Right renal pelvis (tissue), 4 donors: ENCODE results near the gene PARS2. TPM values are rescaled to one million over a fixed set of nuclear protein-coding genes. Genes with fewer than 3 reads are reported as not detected.

ENCODE experiments used
- DNase-seq, 4 donors: peaks; one replicate each; pipeline ENCODE4 v3.0.0-alpha.2; 2013; ENCODE audit warnings: low read depth in 4 of 4, low spot score in 3 of 4, missing footprints in 1 of 4
- polyA plus RNA-seq, 4 donors: library from polyadenylated mRNA; unstranded; fragments of 120-200 nt; gene quantifications; one replicate each; pipeline ENCODE4 v1.2.1, GENCODE V29; 2013; ENCODE audit not compliant: insufficient read length in 4 of 4

The PARS2 gene
- polyA plus RNA-seq = 10 to 100 TPM; 11.1 to 11.4 (median 11.2) TPM

DNA sequence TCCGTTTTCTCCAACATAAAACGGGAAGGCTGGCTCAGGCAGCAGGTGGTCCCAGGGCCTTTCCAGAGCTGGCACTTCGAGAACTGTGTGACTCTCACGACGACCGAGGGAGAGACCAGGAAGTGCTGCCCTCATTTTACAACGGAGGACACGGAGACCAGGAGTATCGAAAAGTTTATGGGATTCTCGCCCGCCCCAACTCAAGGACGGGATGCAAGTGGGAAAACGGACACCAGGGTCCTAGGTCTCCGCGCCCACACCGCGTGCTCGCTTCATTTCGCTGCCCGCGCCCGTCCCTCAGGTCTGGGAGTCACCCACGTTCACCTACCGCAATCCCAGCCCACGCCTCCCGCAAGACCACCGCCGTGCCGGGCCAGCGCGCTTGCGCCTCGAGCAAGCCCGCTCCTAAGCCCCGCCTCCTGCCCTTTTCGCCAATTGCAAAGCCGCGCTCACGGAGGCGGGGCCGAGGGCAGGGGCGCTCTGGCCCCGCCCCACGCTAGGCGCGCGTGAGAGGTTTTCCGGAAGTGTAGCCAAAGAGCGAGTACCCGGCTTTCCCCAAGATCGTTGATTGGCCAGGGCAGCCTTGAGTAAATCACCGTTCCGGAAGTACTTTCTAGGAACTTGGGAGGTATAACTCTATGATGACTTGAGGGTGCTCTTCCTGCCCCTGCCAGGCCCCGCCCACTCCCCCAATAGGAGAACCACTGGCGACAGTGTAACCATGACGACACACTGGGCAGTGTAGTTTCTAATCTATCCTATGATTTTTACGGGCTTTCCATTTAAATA, at the start of gene PARS2:
Gene PARS2, minus strand, starts transcription at position 391 of the 789 bp plus-strand sequence. CDS start 5,362 bp downstream, outside the sequence.
- DNase-seq = peak; percentile 99 to 100 (median 99)

GRCh38 chr1:54814126-54814498, 49.8 kb upstream of the PARS2 start:
- DNase-seq = no peak

DNA sequence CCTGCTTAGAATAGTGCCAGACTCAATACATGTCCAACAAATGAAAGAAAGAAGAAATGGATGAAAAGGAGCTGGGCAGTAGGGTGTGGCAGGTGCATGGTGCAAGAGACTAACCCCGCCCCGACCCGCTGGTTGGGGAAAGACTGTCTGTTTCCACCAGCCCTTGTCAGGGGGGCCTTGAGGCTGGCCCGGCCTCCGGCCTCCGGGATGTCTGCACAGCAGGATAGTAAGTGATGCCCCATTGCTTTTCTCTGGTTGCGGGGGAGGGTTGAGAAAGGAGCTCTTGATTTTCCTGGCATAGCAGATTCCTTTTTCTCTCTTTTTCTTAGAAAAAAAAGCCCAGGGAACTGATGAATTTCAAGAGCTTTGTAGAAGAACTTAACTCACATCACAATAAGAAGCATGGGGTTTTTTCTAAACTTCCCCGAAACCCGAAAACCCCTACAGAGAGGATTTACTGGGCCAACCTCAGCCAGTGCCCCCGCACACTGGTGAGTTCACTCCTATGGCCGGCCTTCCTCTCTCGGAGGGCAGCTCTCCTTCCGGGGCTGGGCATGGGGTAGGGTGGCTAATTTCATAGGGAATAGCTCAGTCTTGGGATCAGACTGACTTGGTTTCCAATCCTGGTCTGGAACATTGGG, 49.3 kb upstream of the PARS2 start:
- DNase-seq = no peak

- no peak for DNase-seq
These were observed 48.6 kb upstream of the PARS2 start for GRCh38 chr1:54812801-54813484.

GRCh38 chr1:54811739-54812655, 47.7 kb upstream of the PARS2 start:
- no peak for DNase-seq

DNA sequence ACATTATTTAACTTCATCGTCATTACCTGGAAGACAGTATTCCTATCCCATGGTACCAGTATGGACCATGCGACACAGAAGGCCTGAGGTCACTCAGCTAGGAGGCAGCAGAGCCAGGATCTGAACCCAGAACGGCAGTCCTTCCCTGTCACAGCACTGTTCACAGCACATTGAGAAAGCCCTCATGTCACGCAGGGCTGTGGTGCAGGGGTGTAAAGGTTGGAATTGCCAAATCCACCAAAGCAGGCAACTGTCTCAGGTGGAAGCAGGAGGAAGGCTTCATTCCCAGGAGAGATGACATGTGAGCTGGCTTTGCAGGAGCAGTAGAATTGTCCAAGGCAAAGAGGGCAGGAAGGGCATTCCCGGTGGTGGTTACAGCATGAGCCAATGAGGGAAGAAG, 46.7 kb upstream of the PARS2 start:
- no peak for DNase-seq

- DNase-seq = peak in 1 of 4 donors; percentile 57
These were observed 46.0 kb upstream of the PARS2 start for GRCh38 chr1:54810153-54810942.

DNA sequence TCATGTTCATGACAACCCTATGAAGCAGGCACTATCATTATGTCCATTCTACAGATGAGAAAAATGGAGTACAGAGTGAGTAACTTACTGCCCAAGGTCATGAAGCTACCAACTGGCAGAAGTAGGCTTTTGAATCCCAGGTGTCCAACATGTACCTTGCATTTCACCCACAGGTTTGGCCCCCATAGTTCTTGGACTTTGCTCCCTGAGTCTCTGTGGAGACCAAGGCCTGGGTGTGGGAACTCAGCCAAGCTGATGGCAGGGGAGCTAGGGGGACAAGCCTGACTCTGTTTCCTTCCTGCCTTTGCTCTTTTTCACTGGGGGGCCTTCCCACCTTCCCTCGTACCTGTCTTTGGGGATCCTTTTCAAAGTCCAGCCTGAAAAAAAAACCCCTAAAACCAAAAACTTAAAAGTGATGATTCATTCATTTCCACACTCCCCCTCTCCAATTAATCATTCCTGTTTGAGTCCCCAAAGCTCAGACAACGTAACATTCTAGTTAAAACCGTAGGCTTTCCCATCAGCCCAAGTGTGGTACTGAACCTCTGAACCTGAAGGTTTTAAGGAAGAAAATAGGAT, 45.3 kb upstream of the PARS2 start:
- no peak for DNase-seq

- no peak for DNase-seq
These were observed 44.3 kb upstream of the PARS2 start for GRCh38 chr1:54808443-54809207.

DNA sequence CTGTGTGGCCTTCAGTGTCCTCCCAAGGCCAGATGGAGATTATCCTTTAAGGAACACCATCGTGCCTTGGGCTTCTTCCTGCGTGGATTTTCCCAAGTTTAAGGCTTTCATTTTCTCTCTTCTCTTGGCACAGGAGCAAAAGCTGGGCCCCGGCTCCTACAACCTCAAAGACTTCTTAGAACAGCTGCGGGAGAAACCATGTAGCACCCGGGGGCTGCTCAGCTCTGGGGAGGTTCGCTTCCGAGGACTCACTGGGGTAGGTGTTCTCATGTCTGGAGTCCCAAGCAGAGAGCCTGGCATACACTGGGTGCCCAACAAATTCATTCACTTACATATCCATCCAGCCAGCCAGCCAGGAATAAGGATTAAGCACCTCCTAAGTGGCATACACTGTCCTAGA, 43.4 kb upstream of the PARS2 start:
- no peak for DNase-seq

DNA sequence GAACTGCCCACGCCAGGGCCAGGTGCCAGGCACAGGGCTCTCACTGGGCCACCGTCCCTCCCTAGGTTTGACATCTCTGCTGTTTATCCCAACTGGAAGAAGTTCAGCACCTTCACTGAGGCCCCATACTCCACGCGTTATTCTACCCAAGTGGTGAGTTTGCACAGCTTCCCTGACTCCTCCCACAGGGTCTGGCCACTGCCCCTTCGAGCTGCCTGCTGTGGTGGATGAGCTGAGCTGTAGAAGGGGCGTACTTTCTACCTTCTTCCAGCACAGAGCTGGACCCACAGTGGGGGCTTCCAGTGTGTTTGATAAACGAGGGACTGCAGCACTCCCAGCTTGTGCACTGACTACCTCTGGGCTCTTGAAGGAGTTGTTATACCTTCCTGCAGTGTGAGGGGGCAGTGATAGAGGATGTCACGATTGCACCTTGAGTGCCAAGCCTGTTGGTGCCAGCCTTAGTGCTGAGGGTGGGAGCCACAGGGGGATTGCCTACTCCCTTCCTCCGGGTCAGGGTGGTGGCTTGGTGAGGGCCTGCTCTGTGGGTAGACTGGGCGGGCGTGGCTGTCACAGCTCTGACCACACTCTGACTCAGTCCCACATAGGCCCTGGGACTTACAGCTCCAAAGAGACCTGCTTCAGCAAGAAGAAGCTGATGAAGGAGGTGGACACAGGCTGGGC, 42.7 kb upstream of the PARS2 start:
- DNase-seq = no peak

- DNase-seq = no peak
These were observed 41.7 kb upstream of the PARS2 start for GRCh38 chr1:54805981-54806381.

DNA sequence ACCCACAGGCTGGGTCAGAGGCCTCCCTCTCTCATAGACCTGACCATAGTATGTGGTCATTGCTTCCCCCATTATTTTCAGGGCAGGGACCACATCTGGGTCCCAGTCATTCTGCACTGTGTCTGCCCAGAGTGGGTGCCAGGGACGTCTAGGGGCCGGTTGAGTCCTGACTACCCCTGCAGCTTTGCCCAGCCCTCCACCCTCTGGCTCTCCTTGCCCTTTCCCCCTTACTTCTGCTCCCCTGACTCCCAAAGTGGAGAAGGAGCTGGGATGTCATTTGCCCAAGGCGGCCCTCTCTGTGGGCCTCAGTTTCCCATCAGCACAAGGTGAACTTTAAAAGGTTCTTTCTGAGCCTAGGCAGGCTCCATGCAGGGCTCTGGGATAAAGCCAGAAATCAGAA, 41.1 kb upstream of the PARS2 start:
- no peak for DNase-seq

GRCh38 chr1:54804471-54805132, 40.3 kb upstream of the PARS2 start:
- DNase-seq = no peak

DNA sequence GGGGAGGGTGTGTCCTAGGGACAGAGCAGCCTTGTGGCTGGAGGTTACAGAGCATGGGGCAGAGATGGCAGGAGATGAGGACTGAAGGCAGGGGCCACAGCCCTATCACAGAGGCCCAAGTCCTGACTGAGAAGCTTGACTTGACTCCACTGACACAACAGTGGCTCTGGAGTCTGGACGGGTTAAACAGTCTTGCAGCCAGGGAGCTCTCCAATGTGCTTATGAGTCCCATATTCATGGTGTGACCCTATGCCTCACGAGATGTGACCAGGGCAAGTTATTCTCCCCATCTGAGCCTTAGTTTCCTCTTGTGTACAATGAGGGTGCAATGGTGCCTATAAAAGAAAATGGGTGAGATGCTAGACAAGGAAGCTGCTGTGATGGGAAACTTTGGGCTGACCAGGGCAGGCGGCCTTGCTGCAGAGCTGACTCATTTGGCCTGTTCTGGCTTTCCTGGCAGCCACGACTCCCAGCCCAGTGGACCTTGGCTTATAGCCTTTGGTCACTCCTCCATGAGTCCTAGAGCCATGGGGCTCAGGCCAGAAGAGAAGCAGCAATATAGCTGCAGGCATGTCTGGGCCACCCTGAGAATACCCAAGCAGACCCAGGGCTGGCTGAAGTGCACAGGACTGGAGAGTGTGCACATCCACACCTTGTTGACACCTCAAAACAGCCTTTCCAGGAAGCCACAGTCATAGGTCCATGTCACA, 39.6 kb upstream of the PARS2 start:
- no peak for DNase-seq

DNA sequence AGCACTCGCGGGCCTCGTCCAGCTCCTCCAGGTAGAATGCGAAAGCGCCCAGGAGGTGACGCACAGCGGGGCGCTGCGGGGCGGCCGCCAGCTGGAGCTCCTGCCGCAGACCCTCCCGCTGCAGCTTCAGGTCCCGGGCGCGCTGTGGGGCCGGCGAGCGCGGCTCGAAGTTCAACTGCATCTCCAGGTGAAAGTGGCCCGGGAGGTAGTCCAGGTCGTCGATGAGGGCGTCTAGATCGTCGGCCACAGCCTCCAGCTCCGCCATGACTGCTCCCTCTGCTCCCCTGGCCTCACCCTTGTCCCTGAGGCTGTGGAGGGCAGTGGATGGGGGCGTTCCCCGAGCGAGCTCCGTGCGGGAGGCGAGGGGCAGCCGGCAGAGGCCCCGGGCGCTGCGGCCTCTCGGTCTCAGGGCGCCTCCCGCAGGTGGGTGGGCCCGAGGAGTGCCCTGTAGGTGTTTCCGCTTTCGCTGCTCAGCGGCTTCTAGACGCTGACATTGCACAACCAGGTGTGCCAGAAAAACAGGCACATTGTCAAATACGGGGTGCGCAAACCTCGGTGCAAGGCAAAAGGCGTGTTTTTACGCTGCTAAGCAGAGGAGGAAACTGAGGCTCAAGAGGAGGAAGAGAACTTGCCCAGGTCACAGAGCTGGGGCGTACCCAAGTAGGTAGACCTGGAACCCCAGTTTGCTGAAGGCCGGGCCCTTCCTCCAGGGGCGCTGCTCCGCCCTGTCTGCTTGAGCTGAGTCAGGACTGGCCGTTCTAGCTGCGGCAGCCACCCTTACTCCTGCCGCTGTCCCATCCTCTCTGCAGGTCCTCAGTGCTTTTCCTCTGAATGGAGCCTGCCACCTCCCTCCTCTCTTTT, 36.8 kb upstream of the PARS2 start, which contains the start of gene TTC22:
Gene TTC22, minus strand, starts transcription at position 425 of the 861 bp plus-strand sequence. Its CDS starts 160 bp downstream, at position 265.
- DNase-seq = no peak
